ENCODE results near the gene BCL11A. TPM values are rescaled to one million over a fixed set of nuclear protein-coding genes. Genes with fewer than 3 reads are reported as not detected.

The BCL11A gene
- total RNA-seq, 3 donors from 2014 or later: 0.64 to 13.5 (median 6.2) TPM

- Histone ChIP-seq H3K36me3 (no peaks in the 10 kb centered on the region), H3K9me3 (no peaks in the 10 kb centered on the region), H3K4me3 (peak overlapping the region in 2 of 3 donors; percentile 32 to 36), H3K27me3 (peaks cover 0 to 37% of the 10 kb centered on the region in 2 donors), H3K27ac (no peak overlapping the region), H3K4me1 (no peaks in the 10 kb centered on the region)
- TF ChIP-seq CTCF (IDR thresholded peaks at IDR 0.05): no peak
- no peak for TF ChIP-seq POLR2AphosphoS5 (IDR thresholded peaks at IDR 0.05)
- TF ChIP-seq POLR2A (IDR thresholded peaks at IDR 0.05): no peak
- DNase-seq (ENCODE audit: low spot score in 2 of 2): no peak
- intact Hi-C loops (cut with DNase I; ENCODE audit: low total_unique reads): loop anchor here (5.0 kb wide), 1 partner anchor 1512 kb away; no protein-coding TSS in a partner anchor
Measured at GRCh38 chr2:60569680-60570111, 16.2 kb upstream of the BCL11A start.

- H3K4me1 ChIP-seq: no peaks in the 10 kb centered on the region
- no peaks in the 10 kb centered on the region for H3K9me3 ChIP-seq
- no peak for DNase-seq (ENCODE audit: low spot score in 2 of 2)
- intact Hi-C loops (cut with DNase I; ENCODE audit: low total_unique reads): loop anchor here (5.0 kb wide), 1 partner anchor 1511 kb away; no protein-coding TSS in a partner anchor
- H3K27ac ChIP-seq: no peak overlapping the region
- TF ChIP-seq CTCF (IDR thresholded peaks at IDR 0.05) (no peak), POLR2AphosphoS5 (IDR thresholded peaks at IDR 0.05) (no peak), POLR2A (IDR thresholded peaks at IDR 0.05) (no peak)
- peaks cover 0 to 37% of the 10 kb centered on the region in 2 donors for H3K27me3 ChIP-seq
- no peaks in the 10 kb centered on the region for H3K36me3 ChIP-seq
- no peak overlapping the region for H3K4me3 ChIP-seq
Measured at GRCh38 chr2:60567919-60568768, 14.7 kb upstream of the BCL11A start.

GRCh38 chr2:60567096-60567495 lies 13.6 kb upstream of the BCL11A start:
- intact Hi-C loops (cut with DNase I; ENCODE audit: low total_unique reads): loop anchor here (5.0 kb wide), 1 partner anchor 1510 kb away; no protein-coding TSS in a partner anchor
- Histone ChIP-seq H3K4me3 (no peak overlapping the region), H3K27me3 (peaks cover 0 to 31% of the 10 kb centered on the region in 2 donors), H3K4me1 (no peaks in the 10 kb centered on the region), H3K9me3 (no peaks in the 10 kb centered on the region), H3K27ac (no peak overlapping the region), H3K36me3 (no peaks in the 10 kb centered on the region)
- DNase-seq (ENCODE audit: low spot score in 2 of 2): no peak
- no peak for TF ChIP-seq POLR2A (IDR thresholded peaks at IDR 0.05)
- no peak for TF ChIP-seq CTCF (IDR thresholded peaks at IDR 0.05)

- intact Hi-C loops (cut with DNase I; ENCODE audit: low total_unique reads): loop anchor here (5.0 kb wide), 1 partner anchor 1508 kb away; no protein-coding TSS in a partner anchor
- Histone ChIP-seq H3K9me3 (no peaks in the 10 kb centered on the region), H3K27ac (no peak overlapping the region), H3K4me3 (no peak overlapping the region), H3K36me3 (no peaks in the 10 kb centered on the region), H3K27me3 (peaks cover 0 to 14% of the 10 kb centered on the region in 2 donors), H3K4me1 (no peaks in the 10 kb centered on the region)
- TF ChIP-seq POLR2A (IDR thresholded peaks at IDR 0.05) (no peak), POLR2AphosphoS5 (IDR thresholded peaks at IDR 0.05) (no peak), CTCF (IDR thresholded peaks at IDR 0.05) (peak in 1 of 3 donors; percentile 21)
- DNase-seq (ENCODE audit: low spot score in 2 of 2): no peak
Measured at GRCh38 chr2:60565472-60565871, 12.0 kb upstream of the BCL11A start.
